ENCODE data around the gene NSF.

GRCh38 chr17:46756861-46757260 lies 166.4 kb downstream of the NSF start:
- TF ChIP-seq CTCF (IDR thresholded peaks at IDR 0.05; ENCODE audit: extremely low read depth in 1 of 2, insufficient read depth in 1 of 2, low read depth in 1 of 2, low read length in 2 of 2) (no peak), POLR2A (IDR thresholded peaks at IDR 0.05; ENCODE audit: low read depth, low read length) (no peak), POLR2AphosphoS5 (IDR thresholded peaks at IDR 0.05; ENCODE audit: insufficient read depth, low read depth, low read length) (no peak), MYC (IDR thresholded peaks at IDR 0.05; ENCODE audit: low read depth, low read length) (no peak), FOS (IDR thresholded peaks at IDR 0.05; ENCODE audit: borderline replicate concordance, insufficient read depth, low read length) (no peak), MAX (IDR thresholded peaks at IDR 0.05; ENCODE audit: insufficient read depth, insufficient read length) (no peak), GATA2 (IDR thresholded peaks at IDR 0.05; ENCODE audit: insufficient read depth, insufficient read length, low read depth, low read length) (no peak)
